ENCODE measurements around the gene SRSF11.

DNA sequence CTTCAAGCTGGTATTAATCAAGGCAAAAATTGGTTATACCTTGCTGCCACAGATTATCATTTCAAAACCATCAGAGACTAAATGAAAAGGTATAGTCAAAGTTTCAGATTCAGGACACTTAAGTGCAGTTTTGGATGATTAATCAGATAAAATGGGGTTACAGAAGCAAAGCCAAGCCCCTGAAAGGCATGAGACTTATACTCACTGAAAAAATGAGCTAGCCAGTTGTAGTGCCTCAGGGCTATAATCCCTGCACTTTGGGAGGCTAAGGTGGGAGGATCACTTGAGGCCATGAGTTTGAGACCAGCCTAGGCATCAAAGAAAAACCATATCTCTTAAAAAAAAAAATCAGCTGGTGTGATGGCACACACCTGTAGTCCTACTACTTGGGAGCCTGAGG lies 31.0 kb upstream of the SRSF11 start:
- TF ChIP-seq SUZ12 (IDR thresholded peaks at IDR 0.05; ENCODE audit: extremely low read depth, insufficient read depth, insufficient read length) (no peak), ZNF274 (IDR thresholded peaks at IDR 0.05; ENCODE audit: low read depth, low read length) (no peak), YY1 (IDR thresholded peaks at IDR 0.05; ENCODE audit: insufficient read depth, insufficient read length) (no peak)

Measured in NT2/D1 (cell line).